Neural cell (in vitro differentiated cells): Measurements from ENCODE around the gene ZBTB12.

Experiments
- POLR2AphosphoS5 ChIP-seq: IDR thresholded peaks from 2 replicates; pipeline ENCODE4 v1.6.1; 2012
- RAD21 ChIP-seq: fragments of 450-650 bp; conservative IDR thresholded peaks from 2 replicates; pipeline ENCODE4 v1.6.1; 2014; ENCODE audit warnings: antibody characterized with exemption, mild to moderate bottlenecking, moderate library complexity

GRCh38 chr6:31947070-31947675 is 45.3 kb upstream of the ZBTB12 start:
- TF ChIP-seq RAD21 = no peak
- TF ChIP-seq POLR2AphosphoS5 = no peak
